Measurements from ENCODE around the gene ARVCF.

Gene ARVCF

GRCh38 chr22:20054485-20054884 lies 37.9 kb upstream of the ARVCF start:
- intact Hi-C loops (cut with DNase I): no loop called here
- peak in 1 of 10 donors; percentile 59 for DNase-seq

- intact Hi-C loops (cut with DNase I): no loop called here
- DNase-seq: peak in 1 of 10 donors; percentile 66
These were observed 37.4 kb upstream of the ARVCF start for GRCh38 chr22:20054034-20054427.

- intact Hi-C loops (cut with DNase I): no loop called here
- DNase-seq: peak in 1 of 10 donors; percentile 71
These were observed 36.9 kb upstream of the ARVCF start for GRCh38 chr22:20053407-20054033.

GRCh38 chr22:20052309-20053259 lies 36.0 kb upstream of the ARVCF start:
- DNase-seq: peak in 1 of 10 donors; percentile 69
- intact Hi-C loops (cut with DNase I): no loop called here

- peak in 1 of 10 donors; percentile 77 for DNase-seq
- intact Hi-C loops (cut with DNase I): no loop called here
These were observed 35.3 kb upstream of the ARVCF start for GRCh38 chr22:20051927-20052308.

- intact Hi-C loops (cut with DNase I): no loop called here
- no peak for DNase-seq
These were observed 30.1 kb upstream of the ARVCF start for GRCh38 chr22:20046730-20047129.

GRCh38 chr22:20044495-20045151 lies 28.0 kb upstream of the ARVCF start:
- intact Hi-C loops (cut with DNase I): no loop called here
- peak in 1 of 10 donors; percentile 55 for DNase-seq

- intact Hi-C loops (cut with DNase I): no loop called here
- DNase-seq: no peak
These were observed 27.3 kb upstream of the ARVCF start for GRCh38 chr22:20043997-20044342.

GRCh38 chr22:20043057-20043996 lies 26.7 kb upstream of the ARVCF start:
- intact Hi-C loops (cut with DNase I): no loop called here
- DNase-seq: peak in 1 of 10 donors; percentile 74

- peak in 1 of 10 donors; percentile 57 for DNase-seq
- intact Hi-C loops (cut with DNase I): no loop called here
These were observed 23.9 kb upstream of the ARVCF start for GRCh38 chr22:20040327-20041200.

- peak in 1 of 10 donors; percentile 70 for DNase-seq
- intact Hi-C loops (cut with DNase I): no loop called here
These were observed 23.2 kb upstream of the ARVCF start for GRCh38 chr22:20039683-20040325.

GRCh38 chr22:20038574-20038973 lies 22.0 kb upstream of the ARVCF start:
- DNase-seq: peak in 1 of 10 donors; percentile 60
- intact Hi-C loops (cut with DNase I): loop anchor here (1.0 kb wide), 1 partner anchor 68 kb away; no protein-coding TSS in a partner anchor

GRCh38 chr22:20037419-20037818 lies 20.8 kb upstream of the ARVCF start:
- DNase-seq: no peak
- intact Hi-C loops (cut with DNase I): no loop called here

GRCh38 chr22:20036535-20037392 lies 20.1 kb upstream of the ARVCF start:
- peak in 1 of 10 donors; percentile 73 for DNase-seq
- intact Hi-C loops (cut with DNase I): no loop called here

- DNase-seq: peak in 1 of 10 donors; percentile 62
- intact Hi-C loops (cut with DNase I): no loop called here
These were observed 19.5 kb upstream of the ARVCF start for GRCh38 chr22:20036084-20036482.

GRCh38 chr22:20035375-20036083 lies 18.9 kb upstream of the ARVCF start:
- DNase-seq: no peak
- intact Hi-C loops (cut with DNase I): no loop called here

- no peak for DNase-seq
- intact Hi-C loops (cut with DNase I): no loop called here
These were observed 17.5 kb upstream of the ARVCF start for GRCh38 chr22:20034143-20034542.

Measured in posterior cingulate gyrus (tissue), 11 donors.